Osteoblast (primary cell): ENCODE measurements around the gene NTM. TPM values are rescaled to one million over a fixed set of nuclear protein-coding genes. Genes with fewer than 3 reads are reported as not detected.

Experiments used
- DNase-seq: peaks from one replicate; pipeline ENCODE4 v3.0.0; 2011; ENCODE audit warnings: low spot score, mixed read lengths; ENCODE audit not compliant: insufficient read length; ENCODE audit errors: missing footprints
- H2AFZ ChIP-seq: 2 replicates; pipeline ENCODE4 v1.6.0; 2011; ENCODE audit warnings: mild to moderate bottlenecking, low read length
- H3K27ac ChIP-seq: 2 replicates; pipeline ENCODE4 v1.5.1; 2011; ENCODE audit warnings: mild to moderate bottlenecking, low read depth, low read length, moderate library complexity
- H3K27me3 ChIP-seq: 2 replicates; pipeline ENCODE4 v1.6.0; 2012; ENCODE audit warnings: mild to moderate bottlenecking, control low read depth, inconsistent platforms, low read length, moderate library complexity; ENCODE audit not compliant: insufficient read depth
- H3K36me3 ChIP-seq: 2 replicates; pipeline ENCODE4 v1.5.1; 2011; ENCODE audit warnings: mild to moderate bottlenecking, low read length, control low read depth, moderate library complexity; ENCODE audit not compliant: insufficient read depth
- H3K4me1 ChIP-seq: 2 replicates; pipeline ENCODE4 v1.5.1; 2011; ENCODE audit warnings: mild to moderate bottlenecking, low read length, control low read depth, moderate library complexity; ENCODE audit not compliant: insufficient read depth
- H3K4me2 ChIP-seq: 2 replicates; pipeline ENCODE4 v1.6.0; 2011; ENCODE audit warnings: mild to moderate bottlenecking, low read length; ENCODE audit not compliant: insufficient read depth
- H3K4me3 ChIP-seq: fragments of 200-600 bp; sonication (generic); 3 replicates; pipeline ENCODE4 v1.5.1; 2012; ENCODE audit warnings: mild to moderate bottlenecking, low read length, inconsistent platforms; ENCODE audit not compliant: insufficient read depth
- H3K79me2 ChIP-seq: 2 replicates; pipeline ENCODE4 v1.6.0; 2012; ENCODE audit warnings: mild to moderate bottlenecking, low read length, control low read depth, inconsistent platforms; ENCODE audit not compliant: insufficient read depth
- H3K9me3 ChIP-seq: 2 replicates; pipeline ENCODE4 v1.5.1; 2011; ENCODE audit warnings: low read depth, low read length, control low read depth
- H4K20me1 ChIP-seq: 2 replicates; pipeline ENCODE4 v1.6.0; 2012; ENCODE audit warnings: mild to moderate bottlenecking, low read length, control low read depth; ENCODE audit not compliant: insufficient read depth
- total RNA-seq: library from RNA; depleted of rRNA; stranded (reverse); fragments of >200 nt; gene quantifications from 2 replicates; pipeline ENCODE4 v1.2.3, GENCODE V29; 2012
- TF ChIP-seq, protein P1 (sequence below): IDR thresholded peaks from 2 replicates; pipeline ENCODE4 v1.5.1; 2011; ENCODE audit warnings: mild to moderate bottlenecking, low read depth, low read length, moderate library complexity; ENCODE audit errors: extremely low read depth

The NTM gene
- total RNA-seq, 1 donor, result 48.1 TPM

DNA sequence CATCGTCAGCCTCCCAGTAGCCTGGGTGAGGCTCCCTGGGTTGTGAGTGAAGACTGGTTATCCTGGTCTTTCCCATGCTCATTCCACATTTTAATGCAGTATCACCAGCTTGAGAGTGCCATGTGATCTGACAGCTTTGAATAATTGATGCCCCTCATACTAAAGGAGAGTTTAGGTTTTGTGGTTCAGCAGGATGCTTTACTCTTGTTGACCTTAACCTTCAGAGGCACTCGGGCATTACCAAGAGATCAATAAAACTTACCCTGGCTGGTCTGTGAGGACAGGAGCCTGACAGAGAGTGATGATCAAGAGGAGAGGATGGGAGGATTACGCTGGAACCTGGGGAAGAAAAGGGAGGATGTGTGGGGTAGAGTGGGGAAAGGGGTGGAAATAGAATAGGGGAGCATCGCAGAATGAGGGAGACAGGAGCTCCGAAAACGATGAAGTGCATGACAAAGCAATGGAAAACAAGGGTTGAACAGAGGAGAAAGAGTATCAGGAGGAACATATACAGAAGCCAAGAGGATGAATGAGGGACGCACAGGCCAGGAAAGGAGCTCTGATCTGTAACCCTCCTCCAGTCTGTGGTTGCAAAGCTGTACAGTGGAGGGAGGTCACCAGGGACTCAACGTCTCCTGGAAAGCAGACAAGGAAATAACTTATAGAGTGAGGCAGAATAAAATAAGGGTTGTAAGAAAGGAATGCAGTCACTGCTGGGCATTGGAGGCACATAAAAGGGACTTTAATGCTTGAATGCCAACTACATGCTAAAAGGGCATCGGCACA is 594.5 kb downstream of the NTM start:
- no peak overlapping the region for H3K4me3 ChIP-seq
- no peaks in the 10 kb centered on the region for H4K20me1 ChIP-seq
- TF ChIP-seq, protein P1, sequence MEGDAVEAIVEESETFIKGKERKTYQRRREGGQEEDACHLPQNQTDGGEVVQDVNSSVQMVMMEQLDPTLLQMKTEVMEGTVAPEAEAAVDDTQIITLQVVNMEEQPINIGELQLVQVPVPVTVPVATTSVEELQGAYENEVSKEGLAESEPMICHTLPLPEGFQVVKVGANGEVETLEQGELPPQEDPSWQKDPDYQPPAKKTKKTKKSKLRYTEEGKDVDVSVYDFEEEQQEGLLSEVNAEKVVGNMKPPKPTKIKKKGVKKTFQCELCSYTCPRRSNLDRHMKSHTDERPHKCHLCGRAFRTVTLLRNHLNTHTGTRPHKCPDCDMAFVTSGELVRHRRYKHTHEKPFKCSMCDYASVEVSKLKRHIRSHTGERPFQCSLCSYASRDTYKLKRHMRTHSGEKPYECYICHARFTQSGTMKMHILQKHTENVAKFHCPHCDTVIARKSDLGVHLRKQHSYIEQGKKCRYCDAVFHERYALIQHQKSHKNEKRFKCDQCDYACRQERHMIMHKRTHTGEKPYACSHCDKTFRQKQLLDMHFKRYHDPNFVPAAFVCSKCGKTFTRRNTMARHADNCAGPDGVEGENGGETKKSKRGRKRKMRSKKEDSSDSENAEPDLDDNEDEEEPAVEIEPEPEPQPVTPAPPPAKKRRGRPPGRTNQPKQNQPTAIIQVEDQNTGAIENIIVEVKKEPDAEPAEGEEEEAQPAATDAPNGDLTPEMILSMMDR, result no peak
- H3K36me3 ChIP-seq, result peaks cover 10% of the 10 kb centered on the region
- H3K4me1 ChIP-seq, result no peaks in the 10 kb centered on the region
- H3K9me3 ChIP-seq, result no peaks in the 10 kb centered on the region
- no peak overlapping the region for H3K4me2 ChIP-seq
- H2AFZ ChIP-seq, result no peak overlapping the region
- DNase-seq, result no peak
- H3K27ac ChIP-seq, result no peak overlapping the region
- no peaks in the 10 kb centered on the region for H3K27me3 ChIP-seq
- H3K79me2 ChIP-seq, result peaks cover 9% of the 10 kb centered on the region

DNA sequence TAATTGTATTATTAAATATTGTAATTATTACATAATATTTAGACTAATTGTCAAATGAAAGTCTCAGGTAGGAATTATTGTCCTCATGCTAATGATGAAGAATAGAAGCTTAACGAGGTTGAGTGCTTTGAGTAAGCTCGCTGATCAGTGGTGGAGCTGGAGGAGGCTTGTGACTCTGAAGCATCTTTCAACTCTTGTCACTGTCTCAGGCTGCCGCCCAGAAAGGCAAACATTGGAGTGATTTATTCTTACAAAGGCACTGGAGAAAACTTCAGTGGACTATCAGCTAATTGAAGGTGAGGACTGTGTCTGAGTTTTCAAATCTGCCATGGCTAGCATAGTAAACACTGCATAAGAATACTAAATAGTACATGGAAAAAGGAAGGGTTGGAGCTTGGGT is 595.1 kb downstream of the NTM start:
- Histone ChIP-seq H3K4me2 (no peak overlapping the region), H3K36me3 (peaks cover 4% of the 10 kb centered on the region), H2AFZ (no peak overlapping the region), H3K79me2 (peaks cover 11% of the 10 kb centered on the region), H3K27ac (no peak overlapping the region), H3K27me3 (no peaks in the 10 kb centered on the region), H3K4me1 (no peaks in the 10 kb centered on the region), H3K9me3 (no peaks in the 10 kb centered on the region), H3K4me3 (no peak overlapping the region), H4K20me1 (no peaks in the 10 kb centered on the region)
- no peak for DNase-seq
- TF ChIP-seq, protein P1, result no peak

DNA sequence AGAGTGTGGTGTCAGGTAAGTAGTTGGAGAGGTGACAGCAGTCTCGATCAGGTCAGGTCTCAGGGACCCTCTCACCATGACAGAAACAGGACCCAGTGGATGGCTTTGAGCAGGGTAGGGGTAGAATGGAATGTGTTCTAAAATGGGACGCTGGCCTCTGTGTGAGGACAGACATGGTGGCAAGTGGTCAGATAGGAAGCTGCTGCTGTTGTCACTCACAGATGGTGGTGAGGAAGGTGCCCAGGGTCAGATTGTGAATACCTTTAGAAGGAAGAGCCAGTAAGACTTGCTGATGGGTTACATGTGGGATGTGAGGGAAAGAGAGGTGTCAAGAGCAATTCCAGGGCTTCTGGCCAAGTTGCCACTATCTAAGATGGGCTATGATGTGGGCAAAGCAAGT is 596.3 kb downstream of the NTM start:
- Histone ChIP-seq H4K20me1 (no peaks in the 10 kb centered on the region), H3K4me1 (no peaks in the 10 kb centered on the region), H3K4me2 (no peak overlapping the region), H3K4me3 (no peak overlapping the region), H3K79me2 (peaks cover 11% of the 10 kb centered on the region), H2AFZ (no peak overlapping the region), H3K36me3 (peaks cover under 1% of the 10 kb centered on the region), H3K27me3 (no peaks in the 10 kb centered on the region), H3K27ac (no peak overlapping the region), H3K9me3 (no peaks in the 10 kb centered on the region)
- no peak for DNase-seq
- TF ChIP-seq, protein P1, result no peak

GRCh38 chr11:131969261-131969660 is 598.8 kb downstream of the NTM start:
- H4K20me1 ChIP-seq, result no peaks in the 10 kb centered on the region
- H3K27ac ChIP-seq, result no peak overlapping the region
- H3K9me3 ChIP-seq, result no peaks in the 10 kb centered on the region
- H3K36me3 ChIP-seq, result no peaks in the 10 kb centered on the region
- TF ChIP-seq, protein P1, result no peak
- DNase-seq, result no peak
- no peak overlapping the region for H2AFZ ChIP-seq
- no peak overlapping the region for H3K4me3 ChIP-seq
- H3K27me3 ChIP-seq, result no peaks in the 10 kb centered on the region
- peaks cover 6% of the 10 kb centered on the region for H3K79me2 ChIP-seq
- H3K4me2 ChIP-seq, result no peak overlapping the region
- no peaks in the 10 kb centered on the region for H3K4me1 ChIP-seq
